ENCODE results near the gene BCAS4.

Gene BCAS4

GRCh38 chr20:50873585-50873984, 78.7 kb downstream of the BCAS4 start:
- TF ChIP-seq CTCF (conservative IDR thresholded peaks at IDR 0.05), result no peak
- no peak for TF ChIP-seq ZFX (IDR thresholded peaks at IDR 0.05)
- no peak overlapping the region for H3K27ac ChIP-seq

- TF ChIP-seq ZFX (IDR thresholded peaks at IDR 0.05), result no peak
- TF ChIP-seq CTCF (conservative IDR thresholded peaks at IDR 0.05), result no peak
- H3K27ac ChIP-seq, result no peak overlapping the region
Observed at GRCh38 chr20:50874111-50874757, 79.4 kb downstream of the BCAS4 start.

- TF ChIP-seq ZFX (IDR thresholded peaks at IDR 0.05), result no peak
- no peak for TF ChIP-seq CTCF (conservative IDR thresholded peaks at IDR 0.05)
- H3K27ac ChIP-seq, result no peak overlapping the region
Observed at GRCh38 chr20:50874758-50875665, 80.2 kb downstream of the BCAS4 start.

GRCh38 chr20:50876063-50876685, 81.3 kb downstream of the BCAS4 start:
- no peak overlapping the region for H3K27ac ChIP-seq
- no peak for TF ChIP-seq CTCF (conservative IDR thresholded peaks at IDR 0.05)
- no peak for TF ChIP-seq ZFX (IDR thresholded peaks at IDR 0.05)

GRCh38 chr20:50876816-50877215, 82.0 kb downstream of the BCAS4 start:
- H3K27ac ChIP-seq, result no peak overlapping the region
- TF ChIP-seq ZFX (IDR thresholded peaks at IDR 0.05), result no peak
- no peak for TF ChIP-seq CTCF (conservative IDR thresholded peaks at IDR 0.05)

GRCh38 chr20:50877232-50877743, 82.4 kb downstream of the BCAS4 start:
- TF ChIP-seq ZFX (IDR thresholded peaks at IDR 0.05), result no peak
- no peak for TF ChIP-seq CTCF (conservative IDR thresholded peaks at IDR 0.05)
- no peak overlapping the region for H3K27ac ChIP-seq
